Bronchus fibroblast of lung (primary cell): Measurements from ENCODE around the gene TIMM21. TPM values are rescaled to one million over a fixed set of nuclear protein-coding genes. Genes with fewer than 3 reads are reported as not detected.

Experiments
- total RNA-seq: library from RNA; depleted of rRNA; stranded (reverse); fragments of >200 nt; gene quantifications from 2 replicates; pipeline ENCODE4 v1.2.3, GENCODE V29; 2015

Gene TIMM21, protein sequence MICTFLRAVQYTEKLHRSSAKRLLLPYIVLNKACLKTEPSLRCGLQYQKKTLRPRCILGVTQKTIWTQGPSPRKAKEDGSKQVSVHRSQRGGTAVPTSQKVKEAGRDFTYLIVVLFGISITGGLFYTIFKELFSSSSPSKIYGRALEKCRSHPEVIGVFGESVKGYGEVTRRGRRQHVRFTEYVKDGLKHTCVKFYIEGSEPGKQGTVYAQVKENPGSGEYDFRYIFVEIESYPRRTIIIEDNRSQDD
- total RNA-seq, result 42.5 and 45.9 TPM in 2 replicates

DNA sequence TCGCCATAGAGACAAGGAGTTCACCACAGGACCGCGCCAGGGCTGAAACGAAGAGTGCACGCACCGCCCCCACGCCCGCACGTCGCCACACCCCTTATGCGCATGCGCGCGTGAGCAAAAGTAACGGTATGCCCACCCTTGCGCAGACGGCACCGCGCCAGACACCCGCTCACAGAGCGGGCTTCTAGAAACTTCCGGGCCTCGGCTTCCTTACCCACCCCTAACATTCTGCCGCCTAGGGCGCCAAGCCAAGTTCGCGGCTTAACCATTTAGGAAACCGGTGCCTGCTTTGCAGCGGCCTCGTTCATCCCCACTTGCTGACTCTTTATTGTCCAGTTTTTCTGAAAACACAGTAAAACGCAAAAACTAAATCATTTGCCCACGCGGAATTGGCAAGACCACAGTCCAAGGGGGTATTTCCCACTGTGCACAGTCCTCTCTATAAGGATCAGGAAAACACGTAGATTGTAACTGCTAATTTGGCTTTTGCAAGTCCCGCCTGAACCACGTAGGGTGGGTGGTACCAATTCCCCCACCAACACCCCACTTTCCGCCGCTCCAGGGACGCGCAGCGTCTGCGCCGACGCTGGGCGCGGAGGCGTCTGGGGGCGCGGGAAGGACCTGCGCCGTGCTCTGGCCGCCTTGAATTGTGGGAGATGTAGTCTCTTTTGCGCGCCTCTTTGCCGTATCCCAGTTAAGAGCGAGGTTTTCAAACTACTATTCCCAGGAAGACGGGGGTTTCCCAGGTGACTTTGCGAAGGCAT is at the start of gene TIMM21, which contains the start of gene FBXO15:
Gene TIMM21 (plus strand): TSS at position 745 of the 764 bp plus-strand sequence. CDS start 286 bp downstream, outside the sequence.
Gene FBXO15 (minus strand): TSS at position 56 of the 764 bp plus-strand sequence. CDS start 49 bp downstream, at position 7.

Other genes with a start within 250 kb of the TIMM21 start
- under 0.01 and 0.34 TPM in 2 replicates for gene FBXO15, start 689 bp upstream of the TIMM21 start, total RNA-seq
- 120 and 121 TPM in 2 replicates for gene CYB5A, start 143.4 kb downstream of the TIMM21 start, total RNA-seq
- gene C18orf63, start 167.3 kb downstream of the TIMM21 start, total RNA-seq, result not detected in 2 replicates